Heart left ventricle (tissue), 13 donors: ENCODE data around the gene KLB.
"Not testable (repeated sequence)": the region's sequence is repeated elsewhere in the genome, so short reads cannot be mapped to it uniquely, and the experiment has no call there.

Experiments
- CTCF ChIP-seq, 12 donors: fragments of 200-600 bp; sonication (generic) in 4 of 12; IDR thresholded peaks; one replicate each; pipeline versions ENCODE4 v1.5.0 to v1.8.0; 2018 to 2022; ENCODE audit warnings: antibody characterized with exemption in 12 of 12, mild to moderate bottlenecking in 5 of 12
- POLR2A ChIP-seq, 2 donors: fragments of 450-650 bp; IDR thresholded peaks; one replicate each; pipeline ENCODE4 v1.6.1; 2017; ENCODE audit warnings: antibody characterized with exemption in 2 of 2, mild to moderate bottlenecking in 2 of 2, moderate library complexity in 2 of 2
- donor health status: ischemic (EF 13 %, LVEDD 7.1; RV severe dilation, severe dysfunction).
- donor health status: DM: no; HTN: yes; CAD: no.
- donor health status: DM: no; HTN: no; CAD: no.
- donor health status: ischemic (EF 25% LVEDD 6.9; RV normal size, moderate dysfunction).
- donor health status: ischemic (EF 25% LVEDD 5.7; RV mildly dilated, moderate dysfunction).
- donor health status: ischemic (EF 35%, LVEDD 5.7; RV mildly dilated, moderate dysfunction).
- donor health status: nonischemic (EF 11% LVEDD 7.7; RV severe dilation, severe dysfunction).
- donor health status: DM: yes; HTN: yes; CAD: no.
- donor health status: PGD.
- donor health status: ischemic (EF 29% LVEDD 5.4; RV normal size, mild dysfunction).
- donor health status: nonischemic (EF 23%, LVEDD 6.1; RV moderate dilation, normal function).

DNA sequence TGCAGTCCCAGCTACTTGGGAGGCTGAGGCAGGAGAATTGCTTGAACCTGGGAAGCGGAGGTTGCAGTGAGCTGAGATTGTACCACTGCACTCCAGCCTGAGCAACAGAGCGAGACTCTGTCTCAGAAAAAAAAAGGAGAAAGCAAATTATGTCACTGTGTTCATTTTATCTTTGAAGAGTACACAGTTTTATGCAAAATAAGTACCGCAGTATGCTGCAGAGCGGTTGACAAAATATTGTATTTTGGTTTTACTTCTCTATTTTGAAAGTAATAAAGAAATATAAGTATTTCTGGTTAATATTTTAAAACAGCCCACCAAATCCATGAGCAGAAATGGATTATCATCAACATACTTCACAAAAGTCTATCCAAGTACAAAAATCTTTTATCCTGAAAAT is 46.1 kb upstream of the KLB start:
- not testable (repeated sequence) for TF ChIP-seq CTCF, POLR2A (IDR thresholded peaks at IDR 0.05)
